Peyer's patch (tissue), 4 donors: ENCODE measurements around the gene DNAJB4.
"Not testable (repeated sequence)": the region's sequence is repeated elsewhere in the genome, so short reads cannot be mapped to it uniquely, and the experiment has no call there.

ENCODE experiments used
- CTCF ChIP-seq, 6 experiments: fragments of 450-650 bp in 4 of 6; fragments of 200-600 bp in 2 of 6; sonication (generic) in 1 of 6; IDR thresholded peaks; one replicate each; pipeline ENCODE4 v1.5.1; 2017 to 2019; ENCODE audit warnings: antibody characterized with exemption in 6 of 6, mild to moderate bottlenecking in 3 of 6, moderate library complexity in 1 of 6
- POLR2A ChIP-seq, 2 donors: fragments of 450-650 bp; IDR thresholded peaks; one replicate each; pipeline ENCODE4 v1.5.1; 2017; ENCODE audit warnings: antibody characterized with exemption in 2 of 2, mild to moderate bottlenecking in 2 of 2, moderate library complexity in 2 of 2

GRCh38 chr1:78000536-78000935, 4.2 kb upstream of the DNAJB4 start:
- TF ChIP-seq CTCF, POLR2A (IDR thresholded peaks at IDR 0.05): not testable (repeated sequence)
